Ectodermal cell (in vitro differentiated cells): ENCODE results near the gene FASTKD3.

ENCODE experiments used
- H3K27ac ChIP-seq: 2 replicates; pipeline ENCODE4 v1.7.0; 2013; ENCODE audit warnings: mild to moderate bottlenecking, low read depth, low read length; ENCODE audit not compliant: insufficient read depth, poor library complexity, severe bottlenecking
- H3K27me3 ChIP-seq: 2 replicates; pipeline ENCODE4 v1.7.0; 2013; ENCODE audit warnings: mild to moderate bottlenecking, low read length; ENCODE audit not compliant: insufficient read depth, control insufficient read depth, poor library complexity, severe bottlenecking
- H3K36me3 ChIP-seq: one replicate; pipeline ENCODE4 v1.7.0; 2013; ENCODE audit warnings: low read length; ENCODE audit not compliant: control insufficient read depth, insufficient read depth
- H3K4me1 ChIP-seq: one replicate; pipeline ENCODE4 v1.7.0; 2013; ENCODE audit warnings: low read length; ENCODE audit not compliant: control insufficient read depth, insufficient read depth
- H3K4me3 ChIP-seq: 2 replicates; pipeline ENCODE4 v1.7.0; 2013; ENCODE audit warnings: low read depth, low read length, control low read depth; ENCODE audit not compliant: insufficient read depth
- H3K9me3 ChIP-seq: 2 replicates; pipeline ENCODE4 v1.7.0; 2013; ENCODE audit warnings: mild to moderate bottlenecking, low read length, moderate library complexity; ENCODE audit not compliant: control insufficient read depth
- WGBS, 2 experiments: methylation state at CpG; one replicate each; pipeline ENCODE4 v1.1.7; 2013; ENCODE audit warnings: missing lambda C conversion rate in 2 of 2; 5-methylcytosine and 5-hydroxymethylcytosine counted together

Gene FASTKD3

GRCh38 chr5:7850395-7851239, 18.2 kb downstream of the FASTKD3 start, which contains the start of gene CFAP90:
Gene CFAP90 (minus strand): TSS chr5:7851133. CDS start chr5:7851021, 112 bp downstream.
- peak within 1 kb of the TSS; percentile 64 for H3K4me3 ChIP-seq
- peak within 1 kb of the TSS; percentile 79 for H3K27ac ChIP-seq
- H3K4me1 ChIP-seq = no peaks in the 10 kb centered on the region
- 0% methylated on average over 69 to 74 of the region's 76 CpGs for whole genome bisulfite sequencing, 2 experiments
- no peaks in the 10 kb centered on the region for H3K36me3 ChIP-seq
- H3K27me3 ChIP-seq = peaks cover 20% of the 10 kb centered on the region
- no peaks in the 10 kb centered on the region for H3K9me3 ChIP-seq

GRCh38 chr5:7849681-7850394, 19.0 kb downstream of the FASTKD3 start:
- Histone ChIP-seq H3K4me1 (no peaks in the 10 kb centered on the region), H3K27ac (no peak overlapping the region), H3K4me3 (peak overlapping the region; percentile 64), H3K27me3 (peaks cover 20% of the 10 kb centered on the region), H3K9me3 (no peaks in the 10 kb centered on the region), H3K36me3 (no peaks in the 10 kb centered on the region)
- 1% methylated on average over 44 of the region's 44 CpGs for WGBS, 2 experiments

- H3K4me1 ChIP-seq = no peaks in the 10 kb centered on the region
- H3K36me3 ChIP-seq = no peaks in the 10 kb centered on the region
- no peak overlapping the region for H3K27ac ChIP-seq
- WGBS, 2 experiments = 86 to 90% methylated on average over 2 of the region's 2 CpGs
- H3K27me3 ChIP-seq = peaks cover 20% of the 10 kb centered on the region
- H3K9me3 ChIP-seq = no peaks in the 10 kb centered on the region
- H3K4me3 ChIP-seq = no peak overlapping the region
Observed at GRCh38 chr5:7848296-7848695, 20.5 kb downstream of the FASTKD3 start.

GRCh38 chr5:7846327-7846726, 22.5 kb downstream of the FASTKD3 start:
- Histone ChIP-seq H3K9me3 (no peaks in the 10 kb centered on the region), H3K36me3 (no peaks in the 10 kb centered on the region), H3K4me1 (no peaks in the 10 kb centered on the region), H3K27ac (no peak overlapping the region), H3K27me3 (peaks cover 20% of the 10 kb centered on the region), H3K4me3 (no peak overlapping the region)
- 77 to 87% methylated on average over 3 to 5 of the region's 5 CpGs for WGBS, 2 experiments

GRCh38 chr5:7845557-7845956, 23.3 kb downstream of the FASTKD3 start:
- 93% methylated on average over 7 of the region's 7 CpGs for WGBS, 2 experiments
- Histone ChIP-seq H3K27me3 (peaks cover 20% of the 10 kb centered on the region), H3K9me3 (no peaks in the 10 kb centered on the region)

GRCh38 chr5:7844901-7845300, 23.9 kb downstream of the FASTKD3 start:
- Histone ChIP-seq H3K4me1 (no peaks in the 10 kb centered on the region), H3K9me3 (no peaks in the 10 kb centered on the region), H3K27ac (no peak overlapping the region), H3K4me3 (no peak overlapping the region), H3K27me3 (peaks cover 20% of the 10 kb centered on the region), H3K36me3 (no peaks in the 10 kb centered on the region)

More at GRCh38 chr5:7845557-7845956, 23.3 kb downstream of the FASTKD3 start:
- Histone ChIP-seq H3K4me3 (no peak overlapping the region), H3K27ac (no peak overlapping the region), H3K36me3 (no peaks in the 10 kb centered on the region), H3K4me1 (no peaks in the 10 kb centered on the region)

- H3K9me3 ChIP-seq = no peaks in the 10 kb centered on the region
- no peaks in the 10 kb centered on the region for H3K4me1 ChIP-seq
- 87 to 92% methylated on average over 2 of the region's 2 CpGs for WGBS, 2 experiments
- no peaks in the 10 kb centered on the region for H3K27me3 ChIP-seq
- H3K4me3 ChIP-seq = no peak overlapping the region
- H3K27ac ChIP-seq = no peak overlapping the region
- no peaks in the 10 kb centered on the region for H3K36me3 ChIP-seq
Observed at GRCh38 chr5:7842531-7842930, 26.3 kb downstream of the FASTKD3 start.

- no peaks in the 10 kb centered on the region for H3K36me3 ChIP-seq
- H3K4me3 ChIP-seq = no peak overlapping the region
- H3K27ac ChIP-seq = no peak overlapping the region
- H3K9me3 ChIP-seq = no peaks in the 10 kb centered on the region
- H3K4me1 ChIP-seq = no peaks in the 10 kb centered on the region
- 90 to 91% methylated on average over 3 of the region's 3 CpGs for WGBS, 2 experiments
- H3K27me3 ChIP-seq = no peaks in the 10 kb centered on the region
Observed at GRCh38 chr5:7837403-7837802, 31.4 kb downstream of the FASTKD3 start.

GRCh38 chr5:7834982-7835381, 33.8 kb downstream of the FASTKD3 start:
- no peaks in the 10 kb centered on the region for H3K9me3 ChIP-seq
- no peak overlapping the region for H3K27ac ChIP-seq
- no peaks in the 10 kb centered on the region for H3K4me1 ChIP-seq
- H3K27me3 ChIP-seq = no peaks in the 10 kb centered on the region
- WGBS, 2 experiments = 83 to 93% methylated on average over 3 to 4 of the region's 4 CpGs
- no peaks in the 10 kb centered on the region for H3K36me3 ChIP-seq
- no peak overlapping the region for H3K4me3 ChIP-seq

GRCh38 chr5:7828269-7828668, 40.6 kb downstream of the FASTKD3 start:
- no peak overlapping the region for H3K27ac ChIP-seq
- no peaks in the 10 kb centered on the region for H3K27me3 ChIP-seq
- H3K9me3 ChIP-seq = no peaks in the 10 kb centered on the region
- WGBS, 2 experiments = 92% methylated on average over 10 of the region's 10 CpGs
- H3K4me1 ChIP-seq = peaks cover 9% of the 10 kb centered on the region
- no peak overlapping the region for H3K4me3 ChIP-seq
- no peaks in the 10 kb centered on the region for H3K36me3 ChIP-seq
